ENCODE data around the gene SHTN1.

GRCh38 chr10:117014835-117015234, 9.8 kb upstream of the SHTN1 start:
- TF ChIP-seq, protein P1, sequence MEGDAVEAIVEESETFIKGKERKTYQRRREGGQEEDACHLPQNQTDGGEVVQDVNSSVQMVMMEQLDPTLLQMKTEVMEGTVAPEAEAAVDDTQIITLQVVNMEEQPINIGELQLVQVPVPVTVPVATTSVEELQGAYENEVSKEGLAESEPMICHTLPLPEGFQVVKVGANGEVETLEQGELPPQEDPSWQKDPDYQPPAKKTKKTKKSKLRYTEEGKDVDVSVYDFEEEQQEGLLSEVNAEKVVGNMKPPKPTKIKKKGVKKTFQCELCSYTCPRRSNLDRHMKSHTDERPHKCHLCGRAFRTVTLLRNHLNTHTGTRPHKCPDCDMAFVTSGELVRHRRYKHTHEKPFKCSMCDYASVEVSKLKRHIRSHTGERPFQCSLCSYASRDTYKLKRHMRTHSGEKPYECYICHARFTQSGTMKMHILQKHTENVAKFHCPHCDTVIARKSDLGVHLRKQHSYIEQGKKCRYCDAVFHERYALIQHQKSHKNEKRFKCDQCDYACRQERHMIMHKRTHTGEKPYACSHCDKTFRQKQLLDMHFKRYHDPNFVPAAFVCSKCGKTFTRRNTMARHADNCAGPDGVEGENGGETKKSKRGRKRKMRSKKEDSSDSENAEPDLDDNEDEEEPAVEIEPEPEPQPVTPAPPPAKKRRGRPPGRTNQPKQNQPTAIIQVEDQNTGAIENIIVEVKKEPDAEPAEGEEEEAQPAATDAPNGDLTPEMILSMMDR (conservative IDR thresholded peaks at IDR 0.05): no peak
- no peak for TF ChIP-seq ZFX (IDR thresholded peaks at IDR 0.05)

All from C4-2B (cell line).